A204.1 (cell line): ENCODE results near the gene CLDN6.

Source experiments
- FAIRE-seq: peaks from 2 replicates; lab custom pipeline; 2012; peaks lifted over from hg19 to GRCh38; lab: Jason Lieb, UNC

CLDN6 gene

GRCh38 chr16:3013491-3013951 lies 4.5 kb downstream of the CLDN6 start:
- FAIRE-seq = no peak

DNA sequence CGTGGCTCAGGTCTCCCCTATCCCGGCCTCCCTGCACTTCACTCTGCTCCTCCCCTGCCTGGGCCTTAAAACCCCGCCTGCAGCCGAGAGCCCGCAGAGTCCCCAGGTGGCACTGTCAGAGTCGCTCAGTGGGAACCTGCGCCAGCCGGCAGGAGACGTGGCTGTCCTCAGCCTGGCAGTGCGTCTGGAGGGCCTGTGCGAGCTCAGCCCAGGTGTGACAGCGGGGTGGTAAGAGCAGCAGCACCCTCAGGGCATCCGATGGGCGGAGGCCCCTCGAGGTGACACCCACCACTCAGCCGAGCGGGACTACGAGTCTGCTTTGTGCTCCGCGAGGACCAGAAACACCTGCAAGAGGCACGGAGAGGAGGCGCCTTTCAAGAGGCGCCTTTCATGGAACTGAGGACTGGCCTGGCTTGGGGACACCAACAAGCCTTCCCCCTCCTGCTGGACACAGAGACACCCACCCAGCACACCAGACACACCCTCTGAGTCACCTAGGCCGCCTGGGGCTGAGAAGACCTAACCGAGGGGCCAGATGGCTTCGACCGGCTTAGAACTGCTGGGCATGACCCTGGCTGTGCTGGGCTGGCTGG lies 5.1 kb downstream of the CLDN6 start, which contains the start of gene CLDN9:
TSS of gene CLDN9 (plus strand) at position 96 of the 593 bp plus-strand sequence. CDS start at position 536, 440 bp downstream.
- no peak for FAIRE-seq

- FAIRE-seq = no peak
Measured at GRCh38 chr16:3012246-3012645, 5.7 kb downstream of the CLDN6 start.

- FAIRE-seq = no peak
Measured at GRCh38 chr16:3010510-3010909, 7.5 kb downstream of the CLDN6 start.

DNA sequence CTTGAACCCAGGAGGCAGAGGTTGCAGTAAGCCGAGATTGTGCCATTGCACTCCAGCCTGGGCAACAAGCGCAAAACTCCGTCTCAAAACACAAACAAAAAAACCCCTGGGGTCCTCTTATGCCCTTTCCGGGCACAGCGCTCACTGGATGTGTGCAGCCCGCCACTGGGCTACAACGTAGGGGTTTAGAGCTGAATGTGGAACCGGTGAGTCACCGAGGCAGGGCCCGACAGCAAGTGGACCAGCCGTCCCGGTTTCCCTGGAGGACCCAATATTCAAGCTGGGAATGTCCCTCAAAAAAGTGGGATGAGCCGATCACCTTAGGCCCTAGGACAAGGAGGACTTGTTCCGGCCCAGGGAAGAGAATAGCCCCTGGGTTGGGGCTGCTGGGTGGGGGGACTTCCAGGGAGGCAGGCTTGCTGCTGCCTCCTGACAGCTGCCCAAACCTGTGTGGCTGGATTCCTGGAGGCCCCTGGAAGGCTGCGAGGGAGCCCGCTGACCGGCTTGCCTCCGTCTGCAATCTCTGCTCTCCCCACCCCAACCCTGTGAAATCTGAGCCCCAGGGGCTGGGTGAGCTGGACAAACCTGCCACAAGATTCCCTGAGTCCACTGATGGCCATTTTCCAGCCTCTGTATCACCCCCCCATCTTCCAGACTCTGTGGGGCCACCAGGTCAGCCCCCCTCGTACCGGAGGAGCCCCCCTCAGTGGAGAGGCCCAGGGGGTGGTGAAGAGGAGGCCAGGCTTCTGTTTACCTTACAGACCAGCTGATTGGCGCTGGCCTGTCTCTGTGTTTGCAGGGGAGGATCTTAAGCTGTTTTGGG lies 8.2 kb downstream of the CLDN6 start:
- FAIRE-seq = no peak

DNA sequence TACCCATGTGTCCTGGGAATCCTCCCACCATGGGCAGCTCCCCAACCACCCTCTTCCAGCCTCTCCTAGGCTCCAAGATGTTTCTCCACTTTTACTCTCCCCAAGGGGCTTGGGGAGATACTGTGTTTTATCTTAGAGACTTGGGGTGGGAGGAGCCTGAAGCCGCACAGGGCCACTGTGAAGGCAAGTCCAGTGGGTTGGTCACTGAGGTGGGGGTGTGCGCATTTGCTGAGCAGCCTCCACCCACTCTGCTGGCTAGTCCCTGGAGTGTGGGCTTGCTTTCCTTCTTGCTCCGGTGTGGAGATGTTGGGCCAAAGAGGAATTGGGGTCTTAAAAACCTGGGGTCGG lies 9.3 kb downstream of the CLDN6 start:
- FAIRE-seq = no peak

DNA sequence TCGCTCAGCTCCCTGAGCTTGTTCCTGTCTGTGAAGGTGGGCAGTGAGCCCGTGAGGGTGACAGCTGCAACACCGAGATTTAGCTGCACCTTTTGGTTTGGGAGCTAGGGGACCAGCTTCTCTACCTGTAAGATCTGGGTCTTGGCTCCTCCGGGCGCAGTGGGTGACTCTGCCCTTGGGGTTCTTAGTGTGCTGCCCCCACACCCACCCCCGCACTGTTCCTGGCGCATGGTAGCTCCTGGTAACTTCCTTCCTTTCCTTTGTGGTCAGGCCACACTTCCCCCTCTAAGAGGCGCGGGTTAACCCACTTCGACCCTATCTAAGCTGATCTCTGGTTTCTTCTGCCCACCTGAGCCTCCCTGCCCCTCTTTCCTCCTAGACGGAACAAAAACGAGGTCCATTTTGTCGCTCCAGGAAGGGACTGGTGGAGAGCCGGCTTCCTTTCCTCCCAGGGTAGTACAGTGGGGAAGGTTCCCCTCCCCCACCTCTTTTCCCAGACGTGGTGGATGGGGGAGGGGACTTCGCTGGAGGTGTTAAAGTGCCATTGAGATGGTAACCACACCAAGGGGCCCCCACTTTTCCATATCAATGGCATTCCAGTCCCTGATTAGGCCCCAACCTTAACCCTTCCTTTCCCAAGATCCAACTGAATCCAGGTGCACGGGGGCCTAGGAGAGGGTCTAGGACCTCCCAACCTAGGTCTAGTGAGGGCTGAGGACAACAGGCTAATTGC lies 9.9 kb downstream of the CLDN6 start:
- FAIRE-seq = no peak

DNA sequence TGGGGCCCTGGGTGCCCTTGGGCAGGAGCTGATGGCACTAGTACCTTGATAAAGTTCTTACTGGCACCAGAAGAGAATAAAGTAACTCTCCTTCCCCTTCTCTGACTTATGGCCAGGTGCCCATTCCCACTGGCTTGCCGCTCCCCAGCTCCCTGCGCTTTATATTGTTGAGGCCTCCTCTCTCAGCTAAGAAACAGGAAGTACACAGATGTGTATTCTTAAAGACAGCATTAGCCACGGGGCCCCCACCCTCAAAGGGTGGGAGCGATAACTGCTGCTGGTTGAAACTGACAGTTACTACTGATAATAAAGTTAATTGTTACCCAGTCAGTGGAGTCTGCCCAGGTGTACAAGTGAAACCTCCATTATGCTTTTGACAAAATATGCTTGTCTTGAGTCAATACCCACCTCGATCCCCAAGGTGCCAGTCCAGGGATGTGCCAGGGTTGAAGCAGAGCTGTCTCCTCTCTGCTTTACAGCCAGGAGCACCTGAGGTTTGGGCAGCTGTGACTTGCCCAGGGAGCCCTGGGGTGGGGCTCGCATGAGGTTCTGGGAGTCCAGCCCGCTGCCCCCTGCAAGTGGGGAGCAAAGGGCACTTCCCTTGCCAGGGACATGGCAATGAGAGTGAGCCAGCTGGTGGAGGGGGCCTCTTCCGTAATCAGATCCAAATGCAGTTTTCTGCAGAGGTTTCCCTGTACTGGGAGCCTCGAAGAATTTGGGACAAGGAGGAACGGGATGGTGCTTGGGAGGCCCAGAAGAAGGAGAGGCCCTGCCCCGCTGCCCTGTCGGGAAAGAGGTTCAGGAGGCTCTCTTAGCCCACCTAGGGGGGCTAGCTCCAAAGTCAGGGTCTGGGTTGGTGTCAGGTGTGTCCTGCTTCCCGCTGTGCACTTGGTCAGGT lies 10.7 kb downstream of the CLDN6 start:
- FAIRE-seq = no peak

DNA sequence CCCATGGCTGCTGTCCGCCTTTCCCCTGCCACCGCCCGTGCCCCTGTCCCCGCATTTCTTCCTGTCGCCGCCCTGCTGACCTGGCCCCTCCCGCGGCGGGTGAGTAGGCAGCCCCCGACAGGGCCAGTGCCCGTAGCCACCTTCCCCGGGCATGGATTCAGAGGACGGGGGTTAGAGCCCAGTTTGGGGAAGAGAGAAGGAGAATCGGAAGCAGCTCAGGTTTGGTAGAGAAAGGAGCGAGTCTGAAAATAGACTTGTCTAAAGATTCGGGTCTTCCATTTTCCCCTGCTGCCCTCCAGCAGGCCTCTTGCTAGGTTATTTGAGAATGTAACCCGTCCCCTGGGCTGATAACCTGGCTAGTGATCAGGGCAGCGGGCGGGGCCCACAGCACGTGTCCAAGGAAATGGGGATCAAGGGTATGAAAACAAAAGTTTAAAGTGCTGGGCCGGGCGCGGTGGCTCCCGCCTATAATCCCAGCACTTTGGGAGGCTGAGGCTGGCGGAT lies 13.2 kb downstream of the CLDN6 start:
- no peak for FAIRE-seq

DNA sequence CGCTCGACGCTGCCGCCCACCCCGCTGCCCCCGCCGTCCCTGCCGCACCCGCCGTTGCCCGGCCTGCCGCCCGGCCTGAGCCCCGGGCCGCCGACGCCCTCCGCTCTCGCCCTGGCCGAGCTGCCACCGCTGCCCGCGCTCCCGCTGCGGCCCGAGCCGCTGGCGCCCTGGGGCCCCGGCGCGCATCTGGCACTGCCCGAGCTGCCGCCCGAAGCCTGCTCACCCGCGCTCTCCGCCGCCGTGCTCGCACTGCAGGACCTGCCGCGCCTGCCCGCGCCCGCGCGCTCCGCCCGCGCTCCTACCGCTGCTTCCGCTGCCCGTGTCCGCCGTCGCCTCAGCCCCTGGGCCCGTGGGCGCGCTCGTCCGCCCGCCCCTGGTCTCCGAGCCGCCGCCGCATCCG lies 13.7 kb downstream of the CLDN6 start:
- FAIRE-seq = no peak

DNA sequence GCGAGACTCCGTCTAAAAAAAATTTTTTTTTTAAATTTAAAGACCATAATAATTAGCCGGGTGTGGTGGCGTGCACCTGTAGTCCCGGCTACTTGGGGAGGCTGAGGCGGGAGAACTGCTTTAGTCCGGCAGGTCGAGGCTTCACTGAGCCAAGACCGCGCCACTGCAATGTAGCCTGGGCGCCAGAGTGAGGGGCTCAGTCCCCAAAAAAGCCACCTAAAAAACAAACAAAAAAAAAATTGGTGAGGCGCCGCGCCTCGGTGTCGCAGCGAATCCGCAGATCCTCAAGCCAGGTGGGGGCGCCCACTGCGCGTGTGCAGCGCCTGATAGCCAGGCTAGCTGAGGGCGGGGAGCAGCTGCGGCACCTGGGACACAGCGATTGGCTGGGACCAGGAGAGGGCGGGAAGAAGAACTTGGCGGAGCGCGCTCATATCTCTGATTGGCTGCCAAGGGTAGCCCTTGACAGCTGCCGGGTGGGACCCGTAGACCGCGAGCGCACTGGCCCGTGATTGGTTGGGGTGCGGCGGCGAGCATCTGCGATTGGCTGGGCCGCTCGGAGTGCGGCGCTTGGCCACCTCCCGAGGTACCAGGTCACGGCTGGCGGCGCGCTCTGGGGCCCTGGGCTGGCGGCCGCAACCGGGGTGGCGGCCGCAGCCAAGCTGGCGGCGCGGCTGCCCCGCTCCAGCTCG lies 14.3 kb downstream of the CLDN6 start:
- peak; percentile 93 for FAIRE-seq

DNA sequence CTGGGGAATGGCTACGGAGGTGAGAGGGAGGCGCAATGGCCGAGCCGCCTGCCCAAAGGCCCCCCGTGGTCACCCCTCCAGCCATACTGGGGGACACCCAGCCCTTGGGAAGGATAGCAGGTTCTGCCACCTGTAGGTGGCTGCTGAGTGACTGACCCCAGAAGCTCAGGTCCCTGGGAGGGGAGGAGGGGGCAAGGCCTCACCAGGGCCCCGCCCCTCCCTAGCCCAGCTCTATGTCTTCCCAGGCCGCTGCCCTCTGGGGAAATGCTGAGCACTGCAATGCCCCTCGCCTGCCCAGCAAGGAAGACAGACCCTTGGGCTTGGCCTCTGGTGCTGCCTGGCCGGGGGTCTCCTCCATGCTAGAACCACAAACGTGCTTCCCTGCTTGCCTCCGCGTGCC lies 16.7 kb downstream of the CLDN6 start:
- FAIRE-seq = no peak

- no peak for FAIRE-seq
Measured at GRCh38 chr16:3000540-3000939, 17.4 kb downstream of the CLDN6 start.

DNA sequence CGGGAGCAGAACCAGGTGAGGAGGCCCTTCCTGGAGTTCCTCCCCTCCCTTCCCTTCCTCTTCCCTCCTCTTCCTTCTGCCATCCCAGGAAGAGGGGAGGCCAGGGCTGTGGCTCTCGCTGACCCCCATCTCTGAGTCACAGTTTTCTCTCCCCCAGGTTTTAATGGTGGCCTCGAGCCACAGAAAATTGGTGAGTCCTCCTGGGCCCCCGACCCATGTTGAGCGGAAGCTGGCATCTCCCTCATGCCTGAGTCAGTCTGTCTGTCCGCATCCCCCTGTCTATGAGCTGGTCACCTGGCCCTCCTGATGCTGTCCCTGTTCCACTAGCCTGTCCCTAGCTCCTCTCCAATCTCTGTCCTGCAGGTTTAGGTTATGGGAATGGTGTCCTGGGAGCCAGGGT lies 18.1 kb downstream of the CLDN6 start:
- no peak for FAIRE-seq

DNA sequence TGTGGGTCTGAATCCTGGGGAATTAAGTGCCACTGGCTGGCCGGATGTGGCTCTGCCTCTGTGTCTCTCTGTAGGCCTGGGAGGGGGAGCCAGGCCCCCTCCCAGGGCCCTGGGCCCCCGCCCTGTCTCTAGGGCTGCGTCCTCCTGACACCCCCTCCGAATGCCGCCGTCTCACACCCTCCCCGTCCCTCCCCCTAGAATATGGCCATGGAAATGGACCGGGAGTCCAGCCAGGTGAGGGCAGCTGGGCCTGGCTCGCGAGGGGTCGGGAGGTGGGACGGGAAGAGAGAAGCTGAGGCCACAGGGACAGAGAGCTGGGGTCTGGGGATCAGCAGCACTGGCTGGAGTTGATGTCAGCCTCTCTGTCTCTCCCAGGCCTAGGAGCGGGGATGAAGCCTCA lies 21.7 kb downstream of the CLDN6 start:
- no peak for FAIRE-seq

DNA sequence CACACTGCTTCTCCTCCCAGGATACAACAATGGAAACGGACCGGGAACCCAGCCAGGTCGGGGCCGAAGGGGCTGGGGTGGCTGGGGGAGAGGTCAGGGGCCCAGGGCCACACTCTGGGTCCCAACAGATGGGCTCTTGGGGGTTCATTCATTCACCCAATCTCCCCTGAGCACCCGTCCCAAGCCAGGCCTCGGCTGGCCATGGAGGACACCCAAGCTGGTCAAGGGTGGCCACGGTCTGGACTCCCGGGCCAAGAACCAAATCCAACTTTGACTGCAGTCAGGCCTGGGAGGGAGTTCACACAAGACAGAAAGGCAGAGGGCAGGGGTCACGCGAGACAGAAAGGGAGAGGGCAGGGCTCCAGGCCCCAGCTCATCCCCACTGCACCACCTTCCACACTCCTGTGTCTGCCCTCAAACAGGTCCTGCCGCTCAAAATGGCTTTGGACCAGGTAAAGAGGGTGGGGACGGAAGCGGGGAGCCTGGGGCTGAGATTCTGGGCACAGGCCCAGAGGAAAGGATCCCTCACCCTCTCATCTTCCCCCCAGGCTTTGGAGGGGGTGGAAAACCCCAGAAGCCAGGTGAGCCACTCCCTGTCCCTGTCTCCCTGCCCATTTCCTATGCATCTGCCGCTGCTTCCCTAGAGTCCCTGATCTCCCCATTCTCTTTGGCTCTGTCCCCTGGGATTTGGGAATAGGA lies 25.5 kb downstream of the CLDN6 start:
- no peak for FAIRE-seq

DNA sequence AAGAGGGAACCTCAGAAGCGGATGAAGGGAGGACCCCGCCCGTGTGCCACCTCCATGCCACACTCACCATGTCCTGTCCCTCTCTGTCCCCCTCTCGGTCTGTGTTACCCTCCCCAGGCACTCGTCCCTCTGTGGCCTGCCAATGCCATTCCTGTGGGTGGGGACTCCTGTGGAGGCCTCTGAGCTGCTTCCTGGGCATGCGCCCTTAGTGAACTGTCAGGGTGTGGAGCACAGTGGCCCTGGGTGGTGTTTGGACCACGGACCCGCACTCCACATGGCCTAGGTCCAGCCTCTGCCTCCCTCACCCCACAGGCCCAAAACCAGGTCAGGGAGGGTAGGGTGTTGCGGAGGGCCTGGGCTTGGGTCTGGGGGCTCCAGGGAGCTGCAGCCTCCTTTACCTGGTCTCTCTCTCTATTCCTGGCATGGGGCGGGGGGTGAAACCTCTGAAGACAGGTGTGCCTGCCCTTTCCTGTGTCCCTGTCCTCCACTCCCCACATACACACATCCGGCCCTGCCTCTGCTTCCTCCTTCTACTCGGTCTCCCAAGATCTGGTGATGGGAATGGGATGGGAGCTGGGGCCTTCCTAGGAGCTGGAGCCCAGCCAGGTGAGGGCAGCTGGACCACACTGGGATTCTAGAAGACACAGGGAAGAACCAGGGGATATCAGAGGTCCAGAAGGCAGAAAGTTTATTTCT lies 26.3 kb downstream of the CLDN6 start:
- no peak for FAIRE-seq

DNA sequence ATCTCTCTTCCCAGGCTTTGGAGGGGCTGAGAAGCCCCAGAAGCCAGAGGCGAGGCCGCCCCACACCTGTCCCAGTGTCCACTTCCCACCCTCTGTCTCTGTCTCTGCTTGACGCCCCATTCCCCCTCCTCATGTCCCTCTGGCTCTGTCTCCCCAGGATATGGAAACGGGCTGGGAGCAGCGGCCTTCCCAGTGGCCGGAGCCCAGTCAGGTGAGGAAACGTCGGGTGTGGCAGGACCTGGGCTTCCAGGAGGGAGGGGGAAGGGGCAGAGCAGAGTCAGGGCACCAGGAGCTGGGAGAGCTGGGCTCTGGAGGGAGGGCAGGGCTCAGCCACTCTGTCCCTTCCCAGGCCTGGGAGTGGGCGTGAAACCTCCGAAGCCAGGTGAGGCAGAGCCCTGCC lies 27.1 kb downstream of the CLDN6 start:
- FAIRE-seq = no peak

- no peak for FAIRE-seq
Measured at GRCh38 chr16:2988590-2989099, 29.3 kb downstream of the CLDN6 start.

- FAIRE-seq = no peak
Measured at GRCh38 chr16:2987833-2988232, 30.1 kb downstream of the CLDN6 start.
